Measurements from ENCODE around the gene ASTN2. TPM values are rescaled to one million over a fixed set of nuclear protein-coding genes. Genes with fewer than 3 reads are reported as not detected.
"Not testable (repeated sequence)": the region's sequence is repeated elsewhere in the genome, so short reads cannot be mapped to it uniquely, and the experiment has no call there.

ASTN2 gene
- polyA plus RNA-seq, 2 of the 4 experiments (the other 2 are of a cell fraction), result 5.8 to 11.6 TPM

DNA sequence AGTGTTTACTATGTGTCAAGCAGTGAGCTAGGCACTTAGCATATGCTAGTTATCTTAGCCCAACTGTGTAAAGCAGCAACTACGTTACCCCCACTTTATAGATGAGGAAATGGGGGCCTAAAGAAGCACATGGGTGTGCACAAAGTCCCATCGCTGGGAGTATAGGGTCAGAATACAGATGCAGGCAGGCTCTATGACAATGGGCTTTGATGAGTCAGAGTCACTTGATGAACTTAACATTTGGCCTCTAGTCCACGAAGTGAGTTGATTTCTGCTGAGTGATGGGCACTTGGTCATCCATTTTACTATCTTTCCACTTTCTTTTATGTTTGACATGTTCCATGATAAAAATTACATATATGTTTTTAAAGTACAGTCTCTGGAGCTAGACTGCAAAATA lies 523.4 kb downstream of the ASTN2 start (continued):
- TF ChIP-seq RFX5 (IDR thresholded peaks at IDR 0.05) (no peak), MAFK (IDR thresholded peaks at IDR 0.05; ENCODE audit: partially characterized antibody) (no peak), FOSL2 (IDR thresholded peaks at IDR 0.05) (no peak), FOSL2 (CRISPR knock-in tag; IDR thresholded peaks at IDR 0.05) (no peak), RNF2 (IDR thresholded peaks at IDR 0.05; ENCODE audit: borderline replicate concordance, low read depth) (no peak), ZFP36 (IDR thresholded peaks at IDR 0.05; ENCODE audit: borderline replicate concordance, partially characterized antibody) (no peak), RARB (CRISPR knock-in tag; IDR thresholded peaks at IDR 0.05) (no peak), TP53 (CRISPR knock-in tag; IDR thresholded peaks at IDR 0.05) (no peak), ATOH8 (CRISPR knock-in tag; IDR thresholded peaks at IDR 0.05; ENCODE audit: low read depth) (no peak), HOXB13 (CRISPR knock-in tag; IDR thresholded peaks at IDR 0.05; ENCODE audit: low read depth) (no peak)
- TF ChIP-seq, protein P1, sequence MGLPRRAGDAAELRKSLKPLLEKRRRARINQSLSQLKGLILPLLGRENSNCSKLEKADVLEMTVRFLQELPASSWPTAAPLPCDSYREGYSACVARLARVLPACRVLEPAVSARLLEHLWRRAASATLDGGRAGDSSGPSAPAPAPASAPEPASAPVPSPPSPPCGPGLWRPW (IDR thresholded peaks at IDR 0.05), result no peak
- TF ChIP-seq, protein P2, sequence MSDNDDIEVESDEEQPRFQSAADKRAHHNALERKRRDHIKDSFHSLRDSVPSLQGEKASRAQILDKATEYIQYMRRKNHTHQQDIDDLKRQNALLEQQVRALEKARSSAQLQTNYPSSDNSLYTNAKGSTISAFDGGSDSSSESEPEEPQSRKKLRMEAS (IDR thresholded peaks at IDR 0.05), result no peak

- WGBS (ENCODE audit: missing lambda C conversion rate), result 50% methylated on average over 4 of the region's 4 CpGs
- POLR2A ChIA-PET; ATAC-seq; FAIRE-seq; H3K9me3 ChIP-seq; H3K27ac ChIP-seq; H3K4me1 ChIP-seq; DNase-seq (ENCODE audit: low read depth in 1 of 2, low spot score in 1 of 2); H3K4me2 ChIP-seq; H3K4me3 ChIP-seq: not testable (repeated sequence)
- CTCF ChIA-PET, result interaction anchor here (1.0 kb wide), 1 partner anchor 13 kb away, joined by 4 read pairs; no protein-coding TSS in a partner anchor
Observed at GRCh38 chr9:116888476-116888875, 526.4 kb downstream of the ASTN2 start.

- no peaks in the 10 kb centered on the region for H3K4me1 ChIP-seq
- no peak overlapping the region for H3K4me2 ChIP-seq
- H3K9me3 ChIP-seq, result no peaks in the 10 kb centered on the region
- ChIA-PET POLR2A (no interaction called here), CTCF (interaction anchor here (1.0 kb wide), 1 partner anchor 13 kb away, joined by 4 read pairs; no protein-coding TSS in a partner anchor)
- ATAC-seq (no peak), DNase-seq (ENCODE audit: low read depth in 1 of 2, low spot score in 1 of 2) (no peak), FAIRE-seq (no peak)
- 76% methylated on average over 1 of the region's 1 CpG for WGBS (ENCODE audit: missing lambda C conversion rate)
- no peak overlapping the region for H3K4me3 ChIP-seq
- TF ChIP-seq NFE2L2 (conservative IDR thresholded peaks at IDR 0.05; ENCODE audit: low read length) (no peak), KDM5A (IDR thresholded peaks at IDR 0.05) (no peak), PHF8 (IDR thresholded peaks at IDR 0.05; ENCODE audit: borderline replicate concordance, low read depth) (no peak), USF2 (IDR thresholded peaks at IDR 0.05) (no peak), TP53 (CRISPR knock-in tag; IDR thresholded peaks at IDR 0.05) (no peak), HDAC2 (IDR thresholded peaks at IDR 0.05) (no peak), FOXS1 (CRISPR knock-in tag; IDR thresholded peaks at IDR 0.05) (no peak), JUNB (IDR thresholded peaks at IDR 0.05) (no peak), SREBF2 (IDR thresholded peaks at IDR 0.05) (no peak)
- TF ChIP-seq, protein P1 (IDR thresholded peaks at IDR 0.05), result no peak
- no peak overlapping the region for H3K27ac ChIP-seq
Observed at GRCh38 chr9:116888066-116888465, 526.8 kb downstream of the ASTN2 start.

- FAIRE-seq (no peak), DNase-seq (ENCODE audit: low read depth in 1 of 2, low spot score in 1 of 2) (no peak), ATAC-seq (no peak)
- no peaks in the 10 kb centered on the region for H3K9me3 ChIP-seq
- TF ChIP-seq KDM1A (IDR thresholded peaks at IDR 0.05; ENCODE audit: low read depth), result no peak
- no peak for TF ChIP-seq ELK1 (IDR thresholded peaks at IDR 0.05; ENCODE audit: low read depth, low read length)
- TF ChIP-seq NPAS2 (CRISPR knock-in tag; IDR thresholded peaks at IDR 0.05; ENCODE audit: borderline replicate concordance), result no peak
- TF ChIP-seq RAD21 (conservative IDR thresholded peaks at IDR 0.05 in 1 of 2, IDR thresholded peaks at IDR 0.05 in 1 of 2), result no peak
- H3K4me2 ChIP-seq, result no peak overlapping the region
- ChIA-PET CTCF (no interaction called here), POLR2A (no interaction called here)
- no peak overlapping the region for H3K27ac ChIP-seq
- WGBS (ENCODE audit: missing lambda C conversion rate), result 38% methylated on average over 1 of the region's 1 CpG
- H3K4me1 ChIP-seq, result no peaks in the 10 kb centered on the region
- H3K4me3 ChIP-seq, result no peak overlapping the region
Observed at GRCh38 chr9:116883676-116884075, 531.2 kb downstream of the ASTN2 start.
